Measurements from ENCODE around the gene NFATC2.

DNA sequence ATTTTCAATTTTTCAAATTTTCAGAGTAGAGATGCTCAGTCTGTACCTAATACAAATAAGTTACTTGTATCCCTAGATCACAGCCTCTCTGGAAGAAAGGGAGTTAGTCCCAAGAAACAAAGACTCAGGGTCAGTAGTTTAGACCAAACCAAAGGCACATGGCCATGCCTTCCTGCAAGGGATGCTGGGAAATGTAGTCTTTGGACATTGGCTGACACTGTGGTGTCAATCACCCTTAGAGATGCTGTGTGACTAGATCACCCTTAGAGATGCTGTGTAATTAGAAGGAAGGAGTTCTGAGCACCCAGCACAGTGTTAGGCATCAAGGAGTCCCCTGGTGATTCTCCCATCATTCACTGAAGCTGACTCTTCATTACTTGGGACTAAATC, 202.1 kb downstream of the NFATC2 start:
- TF ChIP-seq, protein P1, sequence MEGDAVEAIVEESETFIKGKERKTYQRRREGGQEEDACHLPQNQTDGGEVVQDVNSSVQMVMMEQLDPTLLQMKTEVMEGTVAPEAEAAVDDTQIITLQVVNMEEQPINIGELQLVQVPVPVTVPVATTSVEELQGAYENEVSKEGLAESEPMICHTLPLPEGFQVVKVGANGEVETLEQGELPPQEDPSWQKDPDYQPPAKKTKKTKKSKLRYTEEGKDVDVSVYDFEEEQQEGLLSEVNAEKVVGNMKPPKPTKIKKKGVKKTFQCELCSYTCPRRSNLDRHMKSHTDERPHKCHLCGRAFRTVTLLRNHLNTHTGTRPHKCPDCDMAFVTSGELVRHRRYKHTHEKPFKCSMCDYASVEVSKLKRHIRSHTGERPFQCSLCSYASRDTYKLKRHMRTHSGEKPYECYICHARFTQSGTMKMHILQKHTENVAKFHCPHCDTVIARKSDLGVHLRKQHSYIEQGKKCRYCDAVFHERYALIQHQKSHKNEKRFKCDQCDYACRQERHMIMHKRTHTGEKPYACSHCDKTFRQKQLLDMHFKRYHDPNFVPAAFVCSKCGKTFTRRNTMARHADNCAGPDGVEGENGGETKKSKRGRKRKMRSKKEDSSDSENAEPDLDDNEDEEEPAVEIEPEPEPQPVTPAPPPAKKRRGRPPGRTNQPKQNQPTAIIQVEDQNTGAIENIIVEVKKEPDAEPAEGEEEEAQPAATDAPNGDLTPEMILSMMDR (IDR thresholded peaks at IDR 0.05) = no peak
- TF ChIP-seq POLR2AphosphoS5 (IDR thresholded peaks at IDR 0.05) (no peak), POLR2A (IDR thresholded peaks at IDR 0.05) (no peak)
